Measurements from ENCODE around the gene CLSTN2. TPM values are rescaled to one million over a fixed set of nuclear protein-coding genes. Genes with fewer than 3 reads are reported as not detected.

Gene CLSTN2
- total and polyA plus RNA-seq, 4 donors: 0.09 to 2.2 (median 0.55) TPM

- TF ChIP-seq CTCF (IDR thresholded peaks at IDR 0.05; ENCODE audit: low read depth, low read length, missing input control): no peak
Measured at GRCh38 chr3:140378571-140379340, 443.8 kb downstream of the CLSTN2 start (continued).

GRCh38 chr3:140384028-140384771, 449.2 kb downstream of the CLSTN2 start:
- H3K36me3 ChIP-seq (ENCODE audit: control insufficient read depth in 4 of 4, insufficient read depth in 3 of 4, low read depth in 1 of 4, low read length in 3 of 4): no peaks in the 10 kb centered on the region
- H3K4me3 ChIP-seq (ENCODE audit: low read depth in 1 of 3, low read length in 3 of 3): no peak overlapping the region
- no peaks in the 10 kb centered on the region for H3K27me3 ChIP-seq (ENCODE audit: control insufficient read depth in 4 of 4, insufficient read depth in 4 of 4, low read length in 3 of 4)
- 48% methylated on average over 8 of the region's 8 CpGs for WGBS
- H3K27ac ChIP-seq (ENCODE audit: low read depth in 1 of 2, low read length in 2 of 2): peak overlapping the region in 1 of 2 donors; percentile 44
- no peak for TF ChIP-seq JUND (IDR thresholded peaks at IDR 0.05)
- TF ChIP-seq HNF4A (conservative IDR thresholded peaks at IDR 0.05): no peak
- no peak for TF ChIP-seq GABPA (IDR thresholded peaks at IDR 0.05 in 1 of 2, conservative IDR thresholded peaks at IDR 0.05 in 1 of 2)
- TF ChIP-seq NR2F2 (IDR thresholded peaks at IDR 0.05): no peak
- TF ChIP-seq YY1 (IDR thresholded peaks at IDR 0.05): peak; percentile 55
- TF ChIP-seq RXRA (IDR thresholded peaks at IDR 0.05): peak in 1 of 2 donors; percentile 32
- TF ChIP-seq EGR1 (IDR thresholded peaks at IDR 0.05; ENCODE audit: low read depth in 2 of 2): no peak
- peak; percentile 13 for TF ChIP-seq MAX (IDR thresholded peaks at IDR 0.05)
- no peak for TF ChIP-seq REST (IDR thresholded peaks at IDR 0.05)
- no peak for TF ChIP-seq FOXA1 (IDR thresholded peaks at IDR 0.05)
- TF ChIP-seq FOXA2 (IDR thresholded peaks at IDR 0.05): no peak
- H3K9ac ChIP-seq (ENCODE audit: low read depth in 1 of 2, low read length in 2 of 2): no peak overlapping the region
- no peak for DNase-seq (ENCODE audit: low spot score)
- H3K4me1 ChIP-seq (ENCODE audit: control insufficient read depth in 4 of 4, insufficient read depth in 4 of 4, low read length in 3 of 4): peaks cover 3 to 16% (median 5%) of the 10 kb centered on the region in 4 donors
- peaks cover 0 to 2% (median 0%) of the 10 kb centered on the region in 4 donors for H3K9me3 ChIP-seq (ENCODE audit: control insufficient read depth in 4 of 4, low read length in 3 of 4)

- no peak overlapping the region for H3K9ac ChIP-seq (ENCODE audit: low read depth in 1 of 2, low read length in 2 of 2)
- 93% methylated on average over 1 of the region's 1 CpG for WGBS
- no peaks in the 10 kb centered on the region for H3K36me3 ChIP-seq (ENCODE audit: control insufficient read depth in 4 of 4, insufficient read depth in 3 of 4, low read depth in 1 of 4, low read length in 3 of 4)
- DNase-seq (ENCODE audit: low spot score): no peak
- H3K27ac ChIP-seq (ENCODE audit: low read depth in 1 of 2, low read length in 2 of 2): no peak overlapping the region
- peaks cover 3 to 16% (median 5%) of the 10 kb centered on the region in 4 donors for H3K4me1 ChIP-seq (ENCODE audit: control insufficient read depth in 4 of 4, insufficient read depth in 4 of 4, low read length in 3 of 4)
- H3K27me3 ChIP-seq (ENCODE audit: control insufficient read depth in 4 of 4, insufficient read depth in 4 of 4, low read length in 3 of 4): no peaks in the 10 kb centered on the region
- no peaks in the 10 kb centered on the region for H3K9me3 ChIP-seq (ENCODE audit: control insufficient read depth in 4 of 4, low read length in 3 of 4)
- no peak overlapping the region for H3K4me3 ChIP-seq (ENCODE audit: low read depth in 1 of 3, low read length in 3 of 3)
- TF ChIP-seq FOXA2 (IDR thresholded peaks at IDR 0.05) (no peak), TAF1 (conservative IDR thresholded peaks at IDR 0.05) (no peak), RAD21 (IDR thresholded peaks at IDR 0.05) (no peak), MAX (IDR thresholded peaks at IDR 0.05) (no peak), RXRA (IDR thresholded peaks at IDR 0.05) (no peak), ZBTB33 (IDR thresholded peaks at IDR 0.05) (no peak), GABPA (IDR thresholded peaks at IDR 0.05 in 1 of 2, conservative IDR thresholded peaks at IDR 0.05 in 1 of 2) (no peak), FOXA1 (IDR thresholded peaks at IDR 0.05) (no peak), EGR1 (IDR thresholded peaks at IDR 0.05; ENCODE audit: low read depth in 2 of 2) (no peak), REST (IDR thresholded peaks at IDR 0.05) (no peak)
Measured at GRCh38 chr3:140384876-140385275, 449.9 kb downstream of the CLSTN2 start.
